Common myeloid progenitor, CD34-positive (primary cell): ENCODE results near the gene EVC.

Experiments
- CTCF ChIA-PET: fragments of 350-600 bp; sonication (Branson Sonifier 250); formaldehyde crosslinking; loops from one replicate; lab custom pipeline; 2021; ENCODE audit warnings: antibody characterized with exemption; lab: Charles Lee
- POLR2A ChIA-PET: fragments of 350-600 bp; sonication (Branson Sonifier 250); formaldehyde crosslinking; loops from one replicate; lab custom pipeline; 2021; ENCODE audit warnings: antibody characterized with exemption; lab: Charles Lee
- DNase-seq, 3 donors: peaks; one replicate each; pipeline versions ENCODE4 v3.0.0 to v3.0.0-alpha.2; 2013
- H3K27ac ChIP-seq, 2 experiments: 1 replicate in 1 of 2; 2 replicates in 1 of 2; pipeline ENCODE4 v1.7.0; 2013; ENCODE audit warnings: inconsistent platforms in 2 of 2, low read length in 2 of 2, mild to moderate bottlenecking in 2 of 2, low read depth in 1 of 2, moderate library complexity in 1 of 2; ENCODE audit not compliant: severe bottlenecking in 2 of 2, insufficient read depth in 1 of 2, poor library complexity in 1 of 2
- H3K27me3 ChIP-seq, 5 experiments: replicated peaks in 2 of 5; 1 replicate in 3 of 5; 2 replicates in 2 of 5; pipeline versions ENCODE4 v1.6.1 to v1.7.0; 2013; ENCODE audit warnings: low read length in 4 of 5, mild to moderate bottlenecking in 2 of 5, moderate library complexity in 2 of 5, inconsistent platforms in 1 of 5; ENCODE audit not compliant: insufficient read depth in 5 of 5, control insufficient read depth in 4 of 5
- H3K36me3 ChIP-seq, 4 experiments: 1 replicate in 2 of 4; 2 replicates in 2 of 4; pipeline versions ENCODE4 v1.6.1 to v1.7.0; 2013; ENCODE audit warnings: low read length in 3 of 4, control low read depth in 1 of 4, mild to moderate bottlenecking in 1 of 4; ENCODE audit not compliant: control insufficient read depth in 4 of 4, insufficient read depth in 4 of 4
- H3K4me1 ChIP-seq, 4 experiments: 1 replicate in 3 of 4; 2 replicates in 1 of 4; pipeline versions ENCODE4 v1.6.1 to v1.7.1; 2013; ENCODE audit warnings: low read length in 3 of 4, mild to moderate bottlenecking in 3 of 4, control low read depth in 1 of 4, inconsistent platforms in 1 of 4, moderate library complexity in 1 of 4; ENCODE audit not compliant: control insufficient read depth in 4 of 4, insufficient read depth in 4 of 4; ENCODE audit errors: control extremely low read depth in 1 of 4
- H3K4me3 ChIP-seq, 7 experiments: 1 replicate in 4 of 7; 2 replicates in 3 of 7; pipeline versions ENCODE4 v1.5.1 to v1.7.0; 2013; ENCODE audit warnings: mild to moderate bottlenecking in 7 of 7, low read length in 6 of 7, moderate library complexity in 6 of 7, inconsistent platforms in 2 of 7, low read depth in 2 of 7, control low read depth in 1 of 7; ENCODE audit not compliant: insufficient read depth in 4 of 7, control insufficient read depth in 1 of 7; ENCODE audit errors: extremely low read depth in 1 of 7
- H3K9me3 ChIP-seq, 5 experiments: 1 replicate in 4 of 5; 2 replicates in 1 of 5; pipeline versions ENCODE4 v1.6.1 to v1.7.1; 2013; ENCODE audit warnings: low read length in 4 of 5, mild to moderate bottlenecking in 2 of 5, inconsistent platforms in 1 of 5, low read depth in 1 of 5, moderate library complexity in 1 of 5; ENCODE audit not compliant: control insufficient read depth in 4 of 5, insufficient read depth in 2 of 5; ENCODE audit errors: control extremely low read depth in 1 of 5
- WGBS: methylation state at CpG from one replicate; pipeline ENCODE4 v1.1.5; 2013; ENCODE audit not compliant: insufficient coverage; 5-methylcytosine and 5-hydroxymethylcytosine counted together

EVC gene

GRCh38 chr4:5707366-5707765, 3.6 kb upstream of the EVC start:
- CTCF ChIA-PET: interaction anchor here (1.5 kb wide), 1 partner anchor 77 kb away, joined by 3 read pairs; no protein-coding TSS in a partner anchor

DNA sequence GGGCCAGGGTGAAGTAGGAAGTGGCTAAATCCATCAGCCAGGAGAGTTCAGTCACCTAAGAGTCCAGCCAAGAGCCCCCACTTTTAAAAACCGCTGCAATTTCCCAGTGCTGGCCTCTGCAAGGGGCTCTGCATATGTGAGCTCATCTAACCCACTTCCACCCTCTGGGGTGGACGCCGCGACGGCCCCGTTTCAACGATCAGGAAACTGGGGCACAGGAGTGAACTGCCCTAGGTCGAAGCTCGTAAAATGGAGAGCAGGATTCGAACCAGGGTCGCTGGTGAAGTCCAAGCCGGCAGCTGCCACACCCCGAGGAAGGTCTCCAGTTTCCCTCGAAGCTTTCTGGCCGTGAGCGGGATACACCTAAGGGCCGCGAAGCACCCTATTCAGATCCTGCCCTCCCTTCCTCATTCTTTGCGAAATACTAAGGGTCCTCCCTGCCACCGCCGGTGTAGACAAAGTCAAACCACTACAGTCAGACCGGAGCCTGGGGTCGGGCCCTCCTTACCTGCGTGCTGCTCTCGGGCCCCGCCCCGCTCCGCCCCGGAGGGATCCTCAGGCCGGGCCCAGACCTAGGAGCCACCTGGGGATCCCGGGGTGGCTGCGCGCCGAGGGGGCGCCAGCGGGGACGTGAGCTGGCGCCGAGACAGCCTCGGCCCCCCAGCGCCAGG, 3.1 kb upstream of the EVC start:
- H3K4me1 ChIP-seq: peaks cover 0 to 34% (median 19%) of the 10 kb centered on the region in 4 experiments
- no peak overlapping the region for H3K27ac ChIP-seq
- CTCF ChIA-PET: interaction anchor here (1.5 kb wide), 1 partner anchor 77 kb away, joined by 3 read pairs; no protein-coding TSS in a partner anchor
- peaks cover 0 to 4% (median under 1%) of the 10 kb centered on the region in 4 experiments for H3K36me3 ChIP-seq
- peaks cover 0 to 8% (median 0%) of the 10 kb centered on the region in 5 experiments for H3K9me3 ChIP-seq
- H3K27me3 ChIP-seq: peaks cover 4 to 60% (median 20%) of the 10 kb centered on the region in 5 experiments
- WGBS: 1% methylated on average over 25 of the region's 41 CpGs
- POLR2A ChIA-PET: no interaction called here
- DNase-seq: peak in 2 of 3 donors; percentile 23 to 41
- peak overlapping the region; percentile 32 to 73 (median 51) for H3K4me3 ChIP-seq

More at GRCh38 chr4:5707366-5707765, 3.6 kb upstream of the EVC start:
- Histone ChIP-seq H3K27me3 (peaks cover 4 to 55% (median 20%) of the 10 kb centered on the region in 5 experiments), H3K4me1 (peaks cover 0 to 34% (median 19%) of the 10 kb centered on the region in 4 experiments), H3K27ac (no peak overlapping the region), H3K36me3 (peaks cover 0 to 4% (median under 1%) of the 10 kb centered on the region in 4 experiments), H3K4me3 (peak overlapping the region in 1 of 7 experiments; percentile 73), H3K9me3 (peaks cover 0 to 8% (median 0%) of the 10 kb centered on the region in 5 experiments)
- POLR2A ChIA-PET: no interaction called here
- 71% methylated on average over 4 of the region's 5 CpGs for WGBS
- no peak for DNase-seq

GRCh38 chr4:5708449-5709206, 2.4 kb upstream of the EVC start, which contains the start of gene EVC2:
Gene EVC2 (minus strand): TSS chr4:5708559. CDS start chr4:5708513, 46 bp downstream.
- peak in 2 of 3 donors; percentile 37 to 49 for DNase-seq
- peaks cover 4 to 62% (median 20%) of the 10 kb centered on the region in 5 experiments for H3K27me3 ChIP-seq

GRCh38 chr4:5709207-5709575, 1.8 kb upstream of the EVC start:
- Histone ChIP-seq H3K4me1 (peaks cover 0 to 34% (median 19%) of the 10 kb centered on the region in 4 experiments), H3K27ac (no peak overlapping the region), H3K27me3 (peaks cover 4 to 65% (median 20%) of the 10 kb centered on the region in 5 experiments), H3K4me3 (no peak overlapping the region), H3K9me3 (peaks cover 0 to 4% (median 0%) of the 10 kb centered on the region in 5 experiments), H3K36me3 (peaks cover 0 to 1% (median under 1%) of the 10 kb centered on the region in 4 experiments)
- POLR2A ChIA-PET: no interaction called here
- CTCF ChIA-PET: no interaction called here
- 87% methylated on average over 6 of the region's 8 CpGs for WGBS
- DNase-seq: no peak

More at GRCh38 chr4:5708449-5709206, 2.4 kb upstream of the EVC start, which contains the start of gene EVC2:
- Histone ChIP-seq H3K9me3 (peaks cover 0 to 8% (median 0%) of the 10 kb centered on the region in 5 experiments), H3K27ac (no peak within 1 kb of the TSS), H3K4me1 (peaks cover 0 to 34% (median 19%) of the 10 kb centered on the region in 4 experiments), H3K4me3 (peak within 1 kb of the TSS; percentile 32 to 73 (median 51)), H3K36me3 (peaks cover 0 to 4% (median under 1%) of the 10 kb centered on the region in 4 experiments)
- CTCF ChIA-PET: no interaction called here
- WGBS: 22% methylated on average over 45 of the region's 57 CpGs
- POLR2A ChIA-PET: no interaction called here

DNA sequence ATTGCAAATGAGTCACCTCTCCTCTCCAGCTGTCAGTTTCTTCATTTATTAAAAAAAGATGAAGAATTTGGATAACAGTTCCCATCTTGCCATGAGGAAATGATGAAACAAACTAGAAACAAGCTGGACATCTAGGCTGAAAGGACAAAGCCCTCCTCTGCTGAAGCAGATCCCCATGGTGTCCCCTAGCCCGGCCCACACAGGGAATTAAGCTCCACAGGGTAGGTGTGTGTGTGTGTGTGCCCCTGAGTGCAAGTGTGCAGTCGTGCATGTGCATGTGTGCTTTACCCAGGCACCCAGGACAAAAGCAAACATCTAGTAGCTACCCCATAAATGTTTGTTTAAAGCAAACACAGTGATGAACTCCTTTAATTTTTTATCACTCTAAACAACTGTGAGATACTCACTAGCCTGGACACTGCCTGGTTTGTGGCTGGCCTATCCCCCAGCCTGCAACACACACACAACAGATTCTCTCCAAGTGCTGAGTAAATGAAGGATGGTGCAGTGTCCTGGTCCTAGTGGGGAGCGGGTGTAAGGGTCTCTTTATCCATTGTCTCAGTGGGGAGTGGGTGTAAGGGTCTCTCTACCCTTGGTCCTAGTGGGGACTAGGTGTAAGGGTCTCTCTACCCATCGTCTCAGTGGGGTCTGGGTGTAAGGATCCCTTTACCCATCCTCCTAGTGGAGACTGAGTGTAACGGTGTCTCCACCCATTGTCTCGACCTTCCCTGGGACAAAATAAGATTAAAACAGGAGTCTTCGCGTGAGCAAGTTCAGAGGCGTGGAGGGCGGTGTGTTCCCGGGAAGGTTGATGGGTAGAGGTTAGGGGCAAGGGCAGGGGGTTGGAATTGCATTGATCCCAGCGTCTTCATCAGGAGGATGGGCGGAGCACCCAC, 688 bp upstream of the EVC start:
- Histone ChIP-seq H3K36me3 (peaks cover 0 to 3% (median 0%) of the 10 kb centered on the region in 4 experiments), H3K4me3 (peak overlapping the region; percentile 33 to 77 (median 59)), H3K4me1 (peaks cover 0 to 34% (median 19%) of the 10 kb centered on the region in 4 experiments), H3K27ac (no peak overlapping the region), H3K27me3 (peaks cover 4 to 65% (median 20%) of the 10 kb centered on the region in 5 experiments), H3K9me3 (peaks cover 0 to 9% (median 2%) of the 10 kb centered on the region in 5 experiments)
- 40% methylated on average over 9 of the region's 13 CpGs for WGBS
- CTCF ChIA-PET: interaction anchor here (0.8 kb wide), 1 partner anchor 11 kb away, joined by 4 read pairs; no protein-coding TSS in a partner anchor
- POLR2A ChIA-PET: no interaction called here
- peak in 2 of 3 donors; percentile 23 to 36 for DNase-seq

DNA sequence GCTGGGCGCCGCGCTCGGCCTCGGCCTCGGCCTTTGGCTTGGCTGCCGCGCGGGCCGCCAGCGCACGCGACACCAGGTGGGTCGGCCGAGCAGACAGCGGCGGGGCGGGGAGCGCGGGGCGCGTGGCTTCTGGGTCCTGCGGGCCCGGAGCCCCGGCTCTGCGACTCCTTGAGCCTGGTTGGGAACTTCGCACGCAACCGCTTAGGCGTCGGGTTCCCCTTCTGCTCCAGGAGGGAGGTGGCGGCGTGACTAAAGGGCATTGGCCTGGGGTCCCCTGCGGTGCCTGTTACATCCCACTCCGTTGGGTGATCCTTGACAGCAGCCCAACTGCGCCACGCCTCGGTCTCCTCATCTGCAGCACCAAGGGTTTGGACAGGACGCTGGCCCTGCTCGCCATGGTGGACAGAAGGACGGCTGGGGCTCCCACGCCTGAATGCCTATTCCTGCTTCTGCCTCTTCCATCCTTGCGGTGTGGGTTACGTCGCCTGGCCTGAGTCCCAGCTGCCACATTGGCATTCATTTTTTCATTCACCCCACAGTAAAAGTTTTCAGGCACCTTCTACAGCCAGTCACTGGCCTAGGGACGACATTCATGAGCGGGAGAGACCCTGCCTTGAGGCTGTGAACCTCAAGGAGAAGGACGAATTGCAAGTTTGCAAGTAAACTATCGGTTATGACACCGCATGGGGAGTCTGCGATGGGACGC, 631 bp downstream of the EVC start:
- Histone ChIP-seq H3K9me3 (peaks cover 0 to 11% (median 4%) of the 10 kb centered on the region in 5 experiments), H3K27ac (no peak overlapping the region), H3K27me3 (peaks cover 4 to 62% (median 19%) of the 10 kb centered on the region in 5 experiments), H3K36me3 (peaks cover 0 to 3% (median 0%) of the 10 kb centered on the region in 4 experiments), H3K4me3 (peak overlapping the region; percentile 3 to 77 (median 32)), H3K4me1 (peaks cover 0 to 34% (median 19%) of the 10 kb centered on the region in 4 experiments)
- DNase-seq: peak; percentile 32 to 58 (median 48)
- CTCF ChIA-PET: no interaction called here
- WGBS: 22% methylated on average over 51 of the region's 52 CpGs
- POLR2A ChIA-PET: no interaction called here
